Neural progenitor cell (in vitro differentiated cells): Measurements from ENCODE around the gene IL2RG.

ENCODE experiments used
- EZH2 ChIP-seq: fragments of 200-600 bp; sonication (generic); IDR thresholded peaks from 2 replicates; pipeline ENCODE4 v1.6.1; 2017; ENCODE audit warnings: antibody characterized with exemption, mild to moderate bottlenecking, moderate library complexity
- TF ChIP-seq, protein P1 (sequence below): fragments of 200-600 bp; sonication (generic); IDR thresholded peaks from 2 replicates; pipeline ENCODE4 v1.5.1; 2017; ENCODE audit warnings: antibody characterized with exemption, mild to moderate bottlenecking

DNA sequence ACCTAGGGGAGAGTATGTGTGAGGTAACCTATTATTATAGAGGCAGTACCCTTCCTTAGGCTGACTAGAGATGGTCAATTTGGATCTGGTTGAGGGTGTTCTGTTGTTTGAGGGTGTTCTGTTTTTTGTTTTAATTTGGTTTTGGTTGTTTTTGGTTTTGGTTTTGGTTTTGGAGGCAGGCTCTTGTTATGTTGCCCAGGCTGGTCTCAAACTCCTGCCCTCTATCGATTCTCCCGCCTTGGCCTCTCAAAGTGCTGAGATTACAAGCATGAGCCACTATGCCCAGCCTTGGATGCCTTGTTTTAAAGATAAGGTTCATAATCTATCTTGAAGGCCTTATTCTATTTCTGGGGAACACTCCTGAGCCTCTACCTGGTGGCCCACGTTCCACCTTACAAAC is 5.7 kb downstream of the IL2RG start:
- TF ChIP-seq, protein P1, sequence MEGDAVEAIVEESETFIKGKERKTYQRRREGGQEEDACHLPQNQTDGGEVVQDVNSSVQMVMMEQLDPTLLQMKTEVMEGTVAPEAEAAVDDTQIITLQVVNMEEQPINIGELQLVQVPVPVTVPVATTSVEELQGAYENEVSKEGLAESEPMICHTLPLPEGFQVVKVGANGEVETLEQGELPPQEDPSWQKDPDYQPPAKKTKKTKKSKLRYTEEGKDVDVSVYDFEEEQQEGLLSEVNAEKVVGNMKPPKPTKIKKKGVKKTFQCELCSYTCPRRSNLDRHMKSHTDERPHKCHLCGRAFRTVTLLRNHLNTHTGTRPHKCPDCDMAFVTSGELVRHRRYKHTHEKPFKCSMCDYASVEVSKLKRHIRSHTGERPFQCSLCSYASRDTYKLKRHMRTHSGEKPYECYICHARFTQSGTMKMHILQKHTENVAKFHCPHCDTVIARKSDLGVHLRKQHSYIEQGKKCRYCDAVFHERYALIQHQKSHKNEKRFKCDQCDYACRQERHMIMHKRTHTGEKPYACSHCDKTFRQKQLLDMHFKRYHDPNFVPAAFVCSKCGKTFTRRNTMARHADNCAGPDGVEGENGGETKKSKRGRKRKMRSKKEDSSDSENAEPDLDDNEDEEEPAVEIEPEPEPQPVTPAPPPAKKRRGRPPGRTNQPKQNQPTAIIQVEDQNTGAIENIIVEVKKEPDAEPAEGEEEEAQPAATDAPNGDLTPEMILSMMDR, result no peak
- no peak for TF ChIP-seq EZH2
